Neural progenitor cell (in vitro differentiated cells): ENCODE measurements around the gene VPS35L.

Experiments
- CTCF ChIP-seq: fragments of 200-600 bp; sonication (generic); IDR thresholded peaks from 2 replicates; pipeline ENCODE4 v1.5.1; 2017; ENCODE audit warnings: antibody characterized with exemption, mild to moderate bottlenecking
- EZH2 ChIP-seq: fragments of 200-600 bp; sonication (generic); IDR thresholded peaks from 2 replicates; pipeline ENCODE4 v1.6.1; 2017; ENCODE audit warnings: antibody characterized with exemption, mild to moderate bottlenecking, moderate library complexity
- EZH2phosphoT487 ChIP-seq: fragments of 200-600 bp; sonication (generic); IDR thresholded peaks from 2 replicates; pipeline ENCODE4 v1.6.1; 2017; ENCODE audit warnings: antibody characterized with exemption

GRCh38 chr16:19589771-19590302 is 34.3 kb downstream of the VPS35L start:
- no peak for TF ChIP-seq CTCF
- no peak for TF ChIP-seq EZH2
- TF ChIP-seq EZH2phosphoT487 = no peak
